Ascending aorta (tissue), 2 donors: Measurements from ENCODE around the gene NAP1L4. TPM values are rescaled to one million over a fixed set of nuclear protein-coding genes. Genes with fewer than 3 reads are reported as not detected.

Source experiments
- DNase-seq, 2 donors: peaks; one replicate each; pipeline ENCODE4 v3.0.0-alpha.2; 2019; ENCODE audit warnings: low spot score in 2 of 2
- H3K27ac ChIP-seq, 2 donors: fragments of 200-600 bp; sonication (generic); one replicate each; pipeline ENCODE4 v1.5.1; 2016 to 2017; ENCODE audit warnings: mild to moderate bottlenecking in 1 of 2
- H3K27me3 ChIP-seq: fragments of 200-600 bp; sonication (generic); one replicate; pipeline ENCODE4 v1.5.1; 2017
- H3K36me3 ChIP-seq, 2 donors: fragments of 200-600 bp; sonication (generic); one replicate each; pipeline ENCODE4 v1.5.1; 2016
- H3K4me1 ChIP-seq, 2 donors: fragments of 200-600 bp; sonication (generic); one replicate each; pipeline ENCODE4 v1.5.1; 2016 to 2017; ENCODE audit warnings: mild to moderate bottlenecking in 1 of 2
- H3K4me3 ChIP-seq, 2 donors: fragments of 200-600 bp; sonication (generic); one replicate each; pipeline ENCODE4 v1.5.1; 2016 to 2017; ENCODE audit warnings: mild to moderate bottlenecking in 1 of 2
- H3K9me3 ChIP-seq, 2 donors: fragments of 200-600 bp; sonication (generic); one replicate each; pipeline ENCODE4 v1.5.1; 2016
- intact Hi-C: fragments of 100-400 bp; cut with DNase I; formaldehyde crosslinking; loops from one replicate; pipeline ENCODE4 v1.15.1; 2023
- total RNA-seq: library from RNA; depleted of rRNA; stranded (reverse); fragments of >200 nt; gene quantifications from one replicate; pipeline ENCODE4 v1.1.0, GENCODE V29; 2016
- TF ChIP-seq, protein P1 (sequence below), 3 experiments: fragments of 200-600 bp in 2 of 3; fragments of 450-650 bp in 1 of 3; sonication (generic) in 2 of 3; IDR thresholded peaks; one replicate each; pipeline ENCODE4 v1.5.1; 2016 to 2019; ENCODE audit warnings: antibody characterized with exemption in 3 of 3, mild to moderate bottlenecking in 1 of 3, moderate library complexity in 1 of 3

Gene NAP1L4
- total RNA-seq, 1 donor from 2014 or later, result 54.5 TPM

DNA sequence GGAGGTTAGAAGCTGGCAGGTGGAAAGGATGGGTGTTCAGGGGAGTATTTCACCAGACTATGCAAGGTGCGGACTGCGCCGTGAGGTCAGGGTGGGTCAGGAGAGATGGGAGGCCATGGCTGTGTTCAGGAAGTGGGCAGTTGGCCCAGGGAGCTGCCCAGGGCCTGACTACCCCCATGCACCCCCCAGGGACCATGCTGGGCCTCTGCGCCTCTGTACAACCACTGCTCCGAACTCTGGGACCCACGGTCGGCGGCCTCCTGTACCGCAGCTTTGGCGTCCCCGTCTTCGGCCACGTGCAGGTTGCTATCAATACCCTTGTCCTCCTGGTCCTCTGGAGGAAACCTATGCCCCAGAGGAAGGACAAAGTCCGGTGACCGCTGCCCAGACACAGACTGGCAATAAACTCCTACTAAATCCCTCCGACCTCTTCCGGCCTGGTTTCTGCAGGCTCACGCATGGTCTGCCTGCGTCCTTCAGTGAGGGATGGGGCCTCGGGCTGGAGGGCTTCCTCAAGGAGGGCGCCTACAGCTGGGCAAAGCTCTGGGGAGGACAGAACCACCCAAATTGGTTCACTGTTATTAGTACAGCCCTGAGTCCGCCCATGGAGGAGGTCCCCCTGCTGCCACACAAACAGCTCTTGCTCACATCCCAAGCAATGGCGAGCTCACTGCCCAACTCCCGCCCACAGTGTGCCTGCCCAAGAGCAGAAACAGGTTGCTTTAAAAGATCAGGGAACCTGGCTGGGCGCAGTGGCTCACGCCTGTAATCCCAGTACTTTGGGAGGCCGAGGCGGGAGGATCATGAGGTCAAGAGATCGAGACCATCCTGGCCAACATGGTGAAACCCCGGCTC is 67.1 kb downstream of the NAP1L4 start:
- H3K27ac ChIP-seq, result no peak overlapping the region
- H3K36me3 ChIP-seq, result no peaks in the 10 kb centered on the region
- peaks cover 4 to 16% of the 10 kb centered on the region in 2 donors for H3K4me1 ChIP-seq
- TF ChIP-seq, protein P1, sequence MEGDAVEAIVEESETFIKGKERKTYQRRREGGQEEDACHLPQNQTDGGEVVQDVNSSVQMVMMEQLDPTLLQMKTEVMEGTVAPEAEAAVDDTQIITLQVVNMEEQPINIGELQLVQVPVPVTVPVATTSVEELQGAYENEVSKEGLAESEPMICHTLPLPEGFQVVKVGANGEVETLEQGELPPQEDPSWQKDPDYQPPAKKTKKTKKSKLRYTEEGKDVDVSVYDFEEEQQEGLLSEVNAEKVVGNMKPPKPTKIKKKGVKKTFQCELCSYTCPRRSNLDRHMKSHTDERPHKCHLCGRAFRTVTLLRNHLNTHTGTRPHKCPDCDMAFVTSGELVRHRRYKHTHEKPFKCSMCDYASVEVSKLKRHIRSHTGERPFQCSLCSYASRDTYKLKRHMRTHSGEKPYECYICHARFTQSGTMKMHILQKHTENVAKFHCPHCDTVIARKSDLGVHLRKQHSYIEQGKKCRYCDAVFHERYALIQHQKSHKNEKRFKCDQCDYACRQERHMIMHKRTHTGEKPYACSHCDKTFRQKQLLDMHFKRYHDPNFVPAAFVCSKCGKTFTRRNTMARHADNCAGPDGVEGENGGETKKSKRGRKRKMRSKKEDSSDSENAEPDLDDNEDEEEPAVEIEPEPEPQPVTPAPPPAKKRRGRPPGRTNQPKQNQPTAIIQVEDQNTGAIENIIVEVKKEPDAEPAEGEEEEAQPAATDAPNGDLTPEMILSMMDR (IDR thresholded peaks at IDR 0.05), result no peak
- no peaks in the 10 kb centered on the region for H3K9me3 ChIP-seq
- H3K27me3 ChIP-seq, result no peaks in the 10 kb centered on the region
- no peak overlapping the region for H3K4me3 ChIP-seq
- intact Hi-C loops, result no loop called here
- DNase-seq, result no peak

DNA sequence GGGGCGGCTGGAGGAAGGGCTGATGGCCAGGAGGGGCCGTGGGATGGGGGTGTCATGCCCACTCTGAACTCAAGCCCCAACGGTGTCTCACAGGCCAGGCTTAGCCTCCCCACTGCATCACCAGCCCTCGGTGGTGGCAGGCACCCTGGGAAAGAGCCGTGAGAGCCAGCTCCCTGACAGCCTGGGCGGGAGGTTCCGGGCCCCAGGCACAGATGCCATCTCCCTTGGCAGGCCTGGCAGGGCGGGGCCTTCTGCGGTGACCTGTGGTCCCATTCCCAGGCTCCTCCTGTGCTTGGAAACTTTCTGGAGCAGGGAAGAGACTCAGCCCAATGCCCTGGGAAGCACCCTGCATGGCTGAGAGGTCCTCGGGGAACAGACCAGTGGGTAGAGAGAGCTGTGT is 67.7 kb downstream of the NAP1L4 start:
- Histone ChIP-seq H3K27ac (no peak overlapping the region), H3K36me3 (no peaks in the 10 kb centered on the region), H3K4me1 (peaks cover 0 to 11% of the 10 kb centered on the region in 2 donors), H3K9me3 (no peaks in the 10 kb centered on the region), H3K4me3 (no peak overlapping the region), H3K27me3 (no peaks in the 10 kb centered on the region)
- no peak for DNase-seq
- intact Hi-C loops, result no loop called here
- TF ChIP-seq, protein P1 (IDR thresholded peaks at IDR 0.05), result no peak

DNA sequence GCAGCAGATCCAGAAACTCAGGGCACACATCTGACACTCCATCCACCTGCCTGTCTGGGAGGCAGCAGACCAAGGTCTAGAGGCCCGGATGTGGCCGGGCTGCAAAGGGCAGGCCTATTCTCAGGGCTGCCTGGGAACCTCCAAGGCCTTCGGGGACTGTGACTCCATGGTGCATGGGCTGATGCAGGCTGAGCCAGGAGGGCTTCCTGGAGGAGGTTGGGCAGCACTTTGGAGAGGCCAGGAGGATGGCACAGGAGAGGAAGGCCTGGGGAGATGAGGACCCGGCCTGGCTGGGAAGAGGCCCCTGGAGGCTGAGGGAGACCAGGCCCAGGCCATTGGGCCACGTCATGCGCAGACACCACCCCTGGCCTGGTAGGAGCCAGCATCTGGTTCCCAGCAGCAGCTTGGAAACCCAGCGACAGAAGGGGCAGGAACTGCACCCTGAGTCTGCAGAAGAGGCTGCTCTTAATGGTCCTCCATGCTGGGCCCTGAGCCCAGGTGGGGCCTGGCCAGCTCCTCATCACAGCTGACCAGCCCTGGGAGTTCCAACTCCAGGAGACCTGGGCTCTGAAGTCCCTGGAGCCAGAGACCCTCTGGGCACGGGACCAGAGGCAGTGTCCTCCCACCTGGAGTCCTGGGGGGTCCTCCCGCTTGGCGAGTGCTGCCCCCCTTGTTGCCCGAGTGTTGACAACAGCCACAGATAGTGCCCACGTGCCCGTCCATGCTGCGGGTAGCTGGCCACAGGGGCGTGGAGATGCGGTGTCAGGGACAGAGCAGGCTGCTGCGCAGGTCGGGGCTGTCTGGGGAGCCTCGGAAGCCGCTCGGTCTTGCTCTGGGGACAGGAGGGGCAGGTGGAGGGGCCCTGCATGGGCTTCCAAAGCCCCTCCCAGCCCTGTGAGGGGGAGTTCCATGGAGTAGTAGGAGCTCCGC is 68.4 kb downstream of the NAP1L4 start:
- intact Hi-C loops, result no loop called here
- Histone ChIP-seq H3K9me3 (no peaks in the 10 kb centered on the region), H3K27ac (no peak overlapping the region), H3K36me3 (no peaks in the 10 kb centered on the region), H3K4me3 (no peak overlapping the region), H3K4me1 (peaks cover 0 to 7% of the 10 kb centered on the region in 2 donors), H3K27me3 (no peaks in the 10 kb centered on the region)
- DNase-seq, result no peak
- TF ChIP-seq, protein P1 (IDR thresholded peaks at IDR 0.05), result no peak

DNA sequence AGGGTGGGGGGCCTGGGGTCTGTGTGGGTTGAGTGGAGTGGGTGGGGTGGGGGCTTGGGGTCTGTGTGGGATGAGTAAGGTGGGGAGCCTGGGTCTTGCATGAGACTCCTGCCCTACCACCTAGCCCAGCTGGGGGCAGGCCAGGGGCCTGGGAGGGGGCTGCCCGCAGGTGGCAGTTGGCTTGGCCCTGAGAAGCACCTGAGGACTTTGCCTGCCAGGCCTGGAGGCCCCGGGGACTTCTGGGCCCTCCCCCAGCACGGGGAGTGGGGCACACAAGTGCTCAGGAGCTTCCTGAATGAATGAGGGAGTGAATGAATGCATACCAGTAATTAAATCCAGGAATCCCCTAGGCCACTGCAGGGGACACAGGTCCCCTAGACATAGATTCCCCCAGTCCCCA is 69.5 kb downstream of the NAP1L4 start:
- no peak overlapping the region for H3K4me3 ChIP-seq
- H3K27me3 ChIP-seq, result no peaks in the 10 kb centered on the region
- H3K27ac ChIP-seq, result no peak overlapping the region
- TF ChIP-seq, protein P1 (IDR thresholded peaks at IDR 0.05), result no peak
- H3K9me3 ChIP-seq, result no peaks in the 10 kb centered on the region
- intact Hi-C loops, result no loop called here
- no peaks in the 10 kb centered on the region for H3K4me1 ChIP-seq
- H3K36me3 ChIP-seq, result no peaks in the 10 kb centered on the region
- no peak for DNase-seq

DNA sequence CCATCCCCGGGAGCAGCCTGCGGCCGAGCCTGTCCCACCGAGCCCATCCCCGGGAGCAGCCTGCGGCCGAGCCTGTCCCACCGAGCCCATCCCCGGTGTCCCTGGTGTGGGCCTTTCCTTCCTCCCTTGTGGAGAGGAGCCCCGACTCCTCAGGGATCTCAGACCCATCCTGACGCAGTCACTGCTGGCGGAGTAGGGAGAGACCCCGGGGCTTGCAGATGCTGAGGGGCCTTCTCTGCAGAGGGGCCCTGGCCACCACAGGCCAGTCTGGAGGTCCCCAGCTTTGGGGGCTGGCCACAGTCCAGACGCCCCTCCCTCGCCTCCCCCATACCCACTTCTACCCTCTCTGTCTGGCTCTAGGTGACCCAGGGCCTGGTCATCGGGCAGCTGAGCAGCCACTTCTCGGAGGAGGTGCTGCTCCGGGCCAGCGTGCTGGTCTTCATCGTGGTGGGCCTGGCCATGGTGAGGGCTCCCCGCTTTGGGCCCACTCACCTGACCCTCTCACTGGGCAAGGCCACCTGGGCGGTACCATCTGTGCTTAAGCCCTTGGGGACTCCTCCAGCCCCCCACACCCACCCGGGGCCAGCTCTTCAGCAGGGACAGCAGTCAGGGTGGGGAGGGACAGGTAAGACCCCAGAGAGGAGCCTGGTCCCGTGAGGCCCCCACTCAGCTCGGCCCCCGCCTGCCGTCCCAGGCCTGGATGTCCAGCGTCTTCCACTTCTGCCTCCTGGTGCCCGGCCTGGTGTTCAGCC is 70.2 kb downstream of the NAP1L4 start:
- Histone ChIP-seq H3K27me3 (no peaks in the 10 kb centered on the region), H3K4me3 (no peak overlapping the region), H3K27ac (no peak overlapping the region), H3K4me1 (no peaks in the 10 kb centered on the region), H3K9me3 (no peaks in the 10 kb centered on the region), H3K36me3 (no peaks in the 10 kb centered on the region)
- intact Hi-C loops, result no loop called here
- TF ChIP-seq, protein P1 (IDR thresholded peaks at IDR 0.05), result no peak
- DNase-seq, result no peak
